Stimulated activated CD8-positive, alpha-beta memory T cell treated with anti-CD3 and anti-CD28 coated beads, Interleukin-7, amount 100 ng/mL, for 4 hours (primary cell): ENCODE results near the gene OPN4.

Experiments used
- DNase-seq, 2 donors: peaks; one replicate each; pipeline ENCODE4 v3.0.0-alpha.2; 2020; ENCODE audit warnings: low read depth in 2 of 2

Gene OPN4

DNA sequence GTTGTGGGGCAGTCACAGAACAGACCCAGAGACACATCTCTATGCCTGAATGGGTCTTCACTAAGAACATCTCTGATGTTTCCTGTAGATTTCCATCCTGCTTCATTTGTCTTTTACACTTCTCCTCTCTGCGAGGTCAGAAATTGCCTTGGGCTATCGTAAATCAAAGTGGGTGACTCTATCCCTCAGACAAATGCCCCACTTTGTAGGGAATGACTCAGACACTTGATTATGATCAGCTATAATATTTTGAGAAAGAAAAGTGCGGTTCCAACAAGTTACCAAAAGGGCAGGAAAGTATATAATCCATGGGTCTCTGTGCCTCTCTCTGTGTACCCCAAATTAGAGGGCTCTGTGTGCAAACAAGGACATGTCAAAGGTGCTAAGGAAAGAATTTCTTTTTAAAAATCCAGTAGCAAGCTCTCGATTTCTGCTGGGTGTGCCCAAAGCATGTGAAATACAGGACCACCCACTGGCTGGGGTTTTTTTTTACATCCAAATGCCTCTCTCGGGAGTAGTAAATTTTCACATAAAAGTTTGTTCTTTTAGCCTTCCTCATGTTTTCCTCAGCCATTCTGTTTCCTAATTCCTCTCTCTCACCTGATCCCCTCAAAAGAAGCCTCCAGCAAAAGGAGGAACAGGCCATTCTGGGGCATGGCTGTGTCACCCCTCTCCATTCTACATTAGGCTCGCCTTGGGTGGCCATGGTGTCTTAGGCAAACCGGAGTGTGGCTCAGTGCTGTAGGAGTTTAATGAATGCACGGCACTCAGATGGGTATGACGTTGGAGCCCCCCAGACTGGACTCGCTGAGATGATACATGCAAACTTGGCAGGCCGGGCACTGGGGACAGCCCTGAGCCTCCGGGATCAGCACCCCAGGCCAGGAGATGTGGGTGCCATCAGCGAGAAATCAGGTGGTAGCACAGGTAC lies 6.3 kb upstream of the OPN4 start:
- no peak for DNase-seq

DNA sequence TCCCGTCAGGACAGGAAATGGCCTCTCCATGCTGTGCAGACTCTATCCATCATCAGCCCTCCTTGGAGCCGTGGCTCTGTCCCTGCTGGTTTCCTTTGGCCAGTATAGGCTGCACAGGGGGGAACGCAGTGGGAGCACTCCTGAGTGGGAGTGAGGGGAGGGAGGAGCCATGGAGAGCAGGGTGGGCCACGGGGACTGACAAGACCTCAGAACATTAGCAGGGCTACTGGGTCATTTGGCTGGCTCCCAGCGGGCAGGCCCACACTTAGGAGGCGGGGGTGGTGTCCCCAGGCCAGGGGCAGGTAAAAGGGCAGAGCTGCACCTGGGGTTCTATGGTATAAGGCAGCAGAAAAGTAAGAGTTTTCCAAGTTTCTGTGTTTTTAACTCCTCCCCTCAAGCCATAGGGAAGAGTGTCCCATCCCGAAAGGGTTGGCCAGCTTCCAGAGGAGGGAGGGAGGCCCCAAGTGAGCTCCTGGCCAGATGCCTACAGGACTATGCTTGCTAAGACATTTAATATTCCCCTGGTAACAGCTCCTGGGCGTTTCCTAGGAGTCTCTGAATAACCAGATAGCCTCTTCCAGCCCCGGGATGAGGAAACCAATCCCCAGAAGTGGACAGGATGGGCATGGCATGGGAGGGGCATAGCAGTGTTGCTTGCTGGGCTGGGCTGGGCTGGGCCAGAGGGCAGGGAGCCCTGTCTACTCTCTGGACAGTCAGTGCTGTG lies 5.5 kb upstream of the OPN4 start:
- no peak for DNase-seq

DNA sequence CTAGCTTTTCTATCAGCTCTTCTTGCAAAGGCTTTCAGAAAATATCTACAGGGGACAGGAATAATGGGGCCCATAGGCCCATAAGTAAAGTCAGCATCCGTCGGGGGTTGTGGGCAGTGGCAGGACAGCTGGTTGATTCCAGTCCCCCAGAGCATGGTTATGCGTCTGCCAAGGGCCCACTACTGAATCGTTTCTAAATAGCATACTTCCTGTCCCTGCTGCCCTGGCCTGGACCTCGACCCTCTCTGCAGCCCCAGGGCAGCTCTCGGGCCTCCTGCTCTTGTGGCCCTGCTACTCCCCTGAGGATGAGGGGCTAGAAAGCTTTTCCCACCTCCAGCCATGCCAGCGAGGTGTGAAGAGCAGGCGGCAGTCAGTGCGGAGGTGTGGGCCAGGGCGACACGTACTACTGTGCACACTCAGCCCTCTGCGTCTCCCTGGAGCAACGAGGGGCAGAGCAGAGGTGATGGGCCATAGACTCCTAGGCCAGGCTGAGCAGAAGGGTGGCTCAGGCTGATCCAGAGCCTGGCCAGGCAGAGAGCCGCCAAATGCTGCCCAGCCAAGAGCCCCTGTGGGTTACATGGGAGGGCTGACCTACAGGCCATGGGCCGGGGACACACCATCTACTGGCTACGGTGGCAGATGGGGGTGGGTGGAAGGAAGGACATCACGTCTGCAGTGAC lies 4.7 kb upstream of the OPN4 start:
- DNase-seq: no peak

DNA sequence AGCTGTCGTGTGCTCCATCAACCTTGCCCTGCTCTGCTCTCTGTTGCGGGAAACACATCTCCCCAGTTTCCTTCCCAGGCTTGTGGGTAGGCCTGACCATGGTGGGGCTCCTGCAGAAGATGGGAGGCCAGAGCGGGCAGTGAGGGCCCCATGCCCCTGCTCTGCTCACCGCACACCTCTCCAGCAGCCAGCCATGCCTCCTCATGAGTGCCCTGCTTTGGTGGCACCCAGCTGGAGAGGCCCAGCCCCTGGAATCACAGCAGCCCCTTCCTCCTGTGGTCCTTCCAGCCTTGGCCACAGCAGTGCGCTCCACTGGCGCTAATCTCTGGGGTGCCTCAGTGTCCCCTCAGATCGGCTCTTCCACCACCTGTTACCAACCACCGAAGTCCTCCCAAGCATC lies 4.2 kb upstream of the OPN4 start:
- no peak for DNase-seq

DNA sequence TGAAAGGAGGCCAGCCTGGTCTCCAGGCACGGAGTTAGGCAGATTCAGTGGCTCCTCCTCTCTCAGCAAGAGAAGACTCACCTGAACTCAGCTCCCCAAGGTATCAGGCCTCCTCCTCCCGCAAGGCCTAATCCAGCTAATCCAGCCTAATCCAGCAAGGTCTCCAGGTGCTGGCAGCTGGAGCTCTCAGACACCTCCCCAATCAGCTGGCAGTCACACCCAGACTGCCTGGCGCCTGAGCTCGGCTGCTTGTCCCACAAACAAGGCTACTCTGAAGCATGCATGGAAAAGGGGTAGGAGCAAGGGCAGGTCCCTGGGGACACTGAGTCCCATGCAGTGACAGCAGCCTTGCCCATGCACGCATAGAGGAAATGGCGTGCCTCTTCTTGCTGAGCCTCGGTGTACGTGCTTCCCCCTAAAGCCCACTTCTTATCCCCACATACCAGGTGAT lies 3.3 kb upstream of the OPN4 start:
- no peak for DNase-seq

DNA sequence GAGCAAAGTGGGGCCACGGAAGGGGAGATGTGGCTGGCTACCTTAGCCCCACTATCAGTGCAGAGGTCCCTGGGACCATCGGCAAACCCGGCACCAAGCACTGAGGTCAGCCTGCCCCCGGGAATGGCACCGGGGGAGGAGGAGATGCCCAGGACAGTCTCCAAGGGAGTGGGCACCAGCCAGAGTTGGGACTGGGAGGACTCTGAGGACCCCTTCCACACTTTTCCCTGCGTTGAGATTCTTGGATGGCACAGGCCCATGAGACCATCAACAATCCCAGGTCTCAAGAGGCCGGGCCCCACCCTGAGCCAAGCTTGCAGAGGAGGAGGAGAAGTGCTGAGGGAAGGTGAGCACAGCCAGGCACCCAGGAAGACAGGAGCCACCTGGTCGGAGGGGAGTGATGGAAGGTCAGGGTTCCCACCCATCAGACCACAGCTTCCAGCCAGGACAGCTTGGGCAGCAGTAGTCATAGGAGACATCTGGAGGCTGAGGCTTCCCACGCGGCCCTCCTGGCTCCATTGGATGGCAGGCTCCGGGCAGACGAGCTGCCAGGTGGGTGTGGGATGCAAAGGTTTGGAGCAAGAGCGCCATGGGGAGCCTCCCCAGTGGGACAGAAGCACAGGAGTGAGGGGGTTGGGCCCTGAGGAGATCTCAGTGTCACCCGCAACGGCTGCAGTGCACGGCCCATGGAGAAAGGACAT lies 2.6 kb upstream of the OPN4 start:
- no peak for DNase-seq

DNA sequence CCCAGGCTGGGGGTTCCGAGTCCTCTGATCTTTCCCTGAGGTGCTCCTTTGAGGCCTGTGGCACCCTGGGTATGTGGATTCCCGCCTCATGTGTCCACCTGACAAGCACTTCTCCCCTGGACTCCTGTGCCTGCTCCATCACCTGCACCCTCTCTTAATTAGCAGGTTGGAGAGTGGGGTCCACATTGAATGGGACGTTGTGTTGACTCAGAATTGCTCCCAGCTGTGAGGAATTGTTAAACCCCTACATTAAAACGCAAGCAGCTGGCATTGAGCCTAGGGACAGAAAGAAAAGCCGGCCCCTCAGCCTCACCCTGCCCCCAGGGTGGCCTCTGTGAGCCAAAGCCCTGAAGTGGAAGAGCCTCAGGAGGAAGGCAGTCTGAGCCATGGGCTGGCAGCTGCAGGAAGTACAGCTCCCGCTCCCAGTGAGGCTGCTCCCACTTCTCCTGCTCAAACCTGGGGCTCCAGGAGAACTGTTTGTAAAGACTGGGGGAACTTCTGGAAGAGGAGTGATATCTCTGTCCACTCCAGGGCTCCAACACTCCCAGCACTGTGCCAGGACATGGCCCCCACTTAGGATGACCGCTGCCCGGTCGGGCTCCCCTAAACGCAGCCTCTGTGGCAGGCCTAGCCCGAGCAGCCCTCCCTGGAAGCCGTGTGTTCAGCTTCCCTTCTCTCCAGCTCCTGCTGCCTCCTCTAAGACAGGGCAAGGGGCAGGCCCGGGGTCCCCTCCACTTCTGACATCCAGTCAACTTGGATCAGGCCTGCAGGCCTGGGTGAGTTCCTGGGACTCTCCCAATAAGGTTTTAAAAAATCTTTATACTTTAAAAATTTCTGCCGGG lies 1.8 kb upstream of the OPN4 start:
- DNase-seq: no peak

DNA sequence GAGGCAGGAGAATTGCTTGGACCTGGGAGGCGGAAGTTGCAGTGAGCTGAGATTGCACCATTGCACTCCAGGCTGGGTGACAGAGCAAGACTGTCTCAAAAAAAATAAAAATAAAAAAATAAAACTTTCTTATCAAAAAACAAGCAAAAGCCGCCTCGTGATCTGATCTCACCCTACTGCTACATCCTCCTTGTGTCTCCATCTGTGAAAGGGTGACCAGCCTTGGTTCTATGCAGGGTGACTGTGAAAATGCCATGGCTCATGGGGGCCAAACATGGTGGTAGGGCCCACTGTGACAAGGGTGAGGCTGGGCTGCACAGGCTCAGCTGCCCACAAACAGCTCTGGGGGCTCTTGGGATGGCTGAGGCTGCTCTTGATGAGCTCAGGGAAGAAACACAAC lies 968 bp upstream of the OPN4 start:
- DNase-seq: no peak

DNA sequence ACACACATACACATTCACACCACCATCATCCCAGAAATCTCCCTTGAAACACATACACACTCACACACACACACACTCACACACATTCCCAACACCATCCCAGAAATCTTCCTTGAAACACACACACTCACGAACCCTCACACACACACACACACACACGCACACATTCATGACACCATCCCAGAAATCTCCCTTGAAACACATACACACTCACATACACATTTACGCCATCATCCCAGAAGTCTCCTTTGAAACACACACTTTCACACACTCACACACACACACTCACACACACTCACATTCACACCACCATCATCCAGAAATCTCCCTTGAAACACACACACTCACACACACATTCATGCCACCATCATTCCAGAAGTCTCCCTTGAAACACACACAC lies 360 bp upstream of the OPN4 start:
- no peak for DNase-seq

DNA sequence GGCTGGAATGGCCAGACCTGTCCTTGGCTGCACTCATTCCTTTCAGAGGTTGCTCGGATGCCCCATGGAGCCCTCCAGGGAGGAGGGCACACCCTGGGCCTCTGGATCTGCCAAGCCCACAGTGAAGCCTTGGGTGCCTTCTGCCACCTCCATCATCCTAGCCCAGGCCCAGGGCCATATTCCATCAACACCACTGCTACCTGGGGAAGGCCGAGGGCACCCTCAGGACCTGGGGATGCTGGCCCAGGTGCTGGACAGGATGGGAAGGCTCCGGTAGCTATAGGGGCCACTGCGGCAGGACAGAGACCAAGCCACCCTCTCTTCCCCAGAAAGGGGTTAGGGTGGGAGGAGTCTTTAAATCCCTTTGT lies 810 bp downstream of the OPN4 start:
- DNase-seq: no peak

DNA sequence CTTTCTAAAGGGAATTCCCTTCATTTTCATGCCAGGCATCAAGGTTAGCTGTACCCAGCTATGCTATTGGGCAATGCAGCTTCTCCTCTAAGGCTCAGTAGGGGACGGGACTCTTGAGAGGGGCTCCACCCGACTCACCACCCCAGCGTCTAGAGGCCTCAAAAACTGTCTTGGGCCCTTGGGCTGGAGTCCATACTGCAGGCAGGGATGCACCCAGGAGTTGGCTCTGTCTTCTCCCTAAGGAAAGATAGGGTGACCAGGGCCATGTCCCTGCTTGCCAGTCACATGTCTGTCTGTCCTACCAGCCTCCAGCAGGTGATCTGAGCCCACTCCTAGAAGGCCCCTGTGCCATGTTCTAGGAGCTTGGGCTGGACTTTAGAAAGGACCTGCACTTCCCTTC lies 1.2 kb downstream of the OPN4 start:
- no peak for DNase-seq

DNA sequence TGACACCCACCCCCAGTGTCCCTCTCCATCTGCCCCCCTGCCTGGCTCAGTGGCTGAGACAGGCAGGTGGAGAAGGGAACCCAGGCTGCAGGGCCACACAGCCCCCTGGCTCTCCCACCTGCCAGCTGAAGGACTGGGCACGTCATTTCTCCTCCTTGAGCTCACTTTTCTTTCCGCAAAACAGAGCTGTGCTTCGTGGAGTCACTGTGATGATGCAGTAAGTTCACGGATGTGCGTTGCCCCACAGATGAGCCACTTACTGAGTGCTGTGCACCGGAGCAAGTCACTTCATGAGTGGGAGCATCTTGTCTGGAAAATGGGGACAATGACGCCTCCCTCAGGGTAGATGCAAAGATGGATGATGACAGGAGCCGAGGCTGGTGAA lies 2.7 kb downstream of the OPN4 start:
- no peak for DNase-seq

DNA sequence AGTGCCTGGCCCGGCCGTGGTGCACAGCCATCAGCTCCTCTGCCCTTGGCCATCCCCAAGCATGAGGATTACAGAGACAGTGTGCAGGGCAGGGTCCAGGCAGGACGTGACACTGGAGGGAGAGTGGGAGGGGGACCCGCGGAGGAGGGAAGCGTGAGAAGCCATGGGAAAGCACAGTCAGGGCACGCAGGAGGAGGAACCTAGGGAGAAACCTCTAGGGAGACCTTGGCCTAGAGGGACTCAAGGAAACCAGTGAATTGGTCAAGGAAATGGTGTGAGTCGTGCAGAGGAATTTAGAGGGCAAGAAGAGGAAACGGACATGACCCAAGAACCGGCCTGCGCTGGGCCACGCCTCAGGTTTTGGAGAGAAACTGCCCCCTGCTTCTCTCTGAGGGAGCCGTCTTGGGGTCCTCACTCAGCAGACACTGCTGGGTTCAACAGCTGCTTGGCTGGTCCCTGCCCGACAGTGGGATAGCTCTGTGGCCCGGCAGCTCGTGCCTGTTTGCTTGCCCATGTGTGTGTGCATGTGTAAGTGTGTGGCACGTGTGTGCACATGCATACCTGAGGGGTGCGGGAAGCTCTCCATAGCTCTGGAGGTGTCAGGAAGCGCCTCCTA lies 3.2 kb downstream of the OPN4 start:
- no peak for DNase-seq

DNA sequence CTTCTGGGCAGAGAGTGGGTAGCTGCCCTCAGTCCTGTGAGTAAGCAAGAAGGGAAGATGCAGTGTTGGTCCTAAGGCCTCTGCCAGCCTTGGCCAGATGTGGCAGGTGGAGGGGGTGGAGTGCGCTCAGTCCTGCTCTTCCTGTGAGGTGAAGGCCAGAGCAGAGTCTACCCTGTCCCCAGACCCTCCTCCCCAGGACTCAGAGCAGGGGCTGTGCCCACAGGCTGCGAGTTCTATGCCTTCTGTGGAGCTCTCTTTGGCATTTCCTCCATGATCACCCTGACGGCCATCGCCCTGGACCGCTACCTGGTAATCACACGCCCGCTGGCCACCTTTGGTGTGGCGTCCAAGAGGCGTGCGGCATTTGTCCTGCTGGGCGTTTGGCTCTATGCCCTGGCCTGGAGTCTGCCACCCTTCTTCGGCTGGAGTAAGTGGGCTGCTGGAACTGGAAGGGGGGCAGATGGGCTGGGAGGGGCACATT lies 4.0 kb downstream of the OPN4 start:
- no peak for DNase-seq

DNA sequence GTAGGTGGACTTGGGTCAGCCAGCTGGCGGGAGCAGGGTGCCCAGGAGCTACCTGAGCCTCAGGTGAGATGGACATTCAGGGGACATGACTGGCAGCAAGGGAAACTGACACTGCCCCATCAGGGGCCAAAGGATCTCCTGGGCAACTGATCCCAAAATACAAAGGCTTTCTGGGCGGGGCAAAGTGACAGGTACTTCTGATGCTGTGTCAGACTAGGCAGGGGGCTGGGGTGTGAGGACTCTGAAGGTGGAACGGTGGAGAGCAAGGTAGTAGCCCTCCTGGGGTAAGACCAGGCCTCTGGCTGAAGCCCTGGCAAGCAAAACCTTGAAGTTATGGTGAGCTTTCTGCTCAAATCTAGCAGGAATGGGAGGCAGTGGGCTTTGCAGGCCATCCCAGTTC lies 4.4 kb downstream of the OPN4 start:
- DNase-seq: no peak

DNA sequence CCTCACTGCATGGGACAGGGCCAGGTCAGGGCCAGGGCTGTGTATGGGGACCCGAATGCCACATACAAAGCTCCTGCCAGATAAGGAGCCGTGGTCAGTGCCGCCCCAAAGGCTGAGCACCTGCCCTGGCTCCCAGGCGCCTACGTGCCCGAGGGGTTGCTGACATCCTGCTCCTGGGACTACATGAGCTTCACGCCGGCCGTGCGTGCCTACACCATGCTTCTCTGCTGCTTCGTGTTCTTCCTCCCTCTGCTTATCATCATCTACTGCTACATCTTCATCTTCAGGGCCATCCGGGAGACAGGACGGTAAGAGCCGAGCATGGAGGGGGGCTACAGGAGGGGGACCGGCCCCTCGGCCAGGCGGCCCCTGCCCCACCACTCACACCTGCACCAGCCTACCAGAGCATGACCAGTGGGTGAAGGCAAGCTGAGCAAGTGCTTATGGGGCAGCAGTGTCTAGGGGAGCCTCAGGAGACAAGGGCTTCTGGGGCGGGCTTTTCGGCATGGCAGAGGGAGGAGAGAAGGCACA lies 4.9 kb downstream of the OPN4 start:
- no peak for DNase-seq

DNA sequence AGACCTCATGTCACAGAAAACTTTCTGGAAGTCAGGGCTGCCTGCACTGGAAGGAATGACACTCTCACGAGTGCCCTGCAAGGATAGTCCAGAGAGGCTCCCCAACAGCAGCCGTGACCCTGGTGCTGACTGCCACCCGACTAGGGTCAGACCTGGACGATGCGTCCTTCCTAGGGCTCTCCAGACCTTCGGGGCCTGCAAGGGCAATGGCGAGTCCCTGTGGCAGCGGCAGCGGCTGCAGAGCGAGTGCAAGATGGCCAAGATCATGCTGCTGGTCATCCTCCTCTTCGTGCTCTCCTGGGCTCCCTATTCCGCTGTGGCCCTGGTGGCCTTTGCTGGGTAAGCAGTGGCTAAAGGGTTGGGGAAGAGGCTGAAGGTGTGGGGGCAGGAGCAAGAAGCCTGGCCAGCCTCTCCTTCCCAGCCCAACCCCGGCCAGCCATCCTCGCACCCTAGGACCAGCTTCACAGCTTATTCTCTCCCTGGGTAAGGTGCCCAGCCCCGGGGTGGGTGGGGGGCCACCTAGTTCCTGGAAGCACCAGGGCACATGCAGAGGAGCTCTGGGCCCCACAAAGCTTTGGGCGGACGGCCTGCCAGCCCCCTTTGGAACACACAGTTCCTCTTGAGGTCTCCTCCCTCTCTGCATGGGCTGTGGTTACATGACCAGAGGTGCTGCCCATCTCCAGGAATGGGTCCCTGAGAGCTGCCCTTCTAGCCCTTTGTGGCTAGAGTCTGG lies 5.5 kb downstream of the OPN4 start:
- DNase-seq: no peak

DNA sequence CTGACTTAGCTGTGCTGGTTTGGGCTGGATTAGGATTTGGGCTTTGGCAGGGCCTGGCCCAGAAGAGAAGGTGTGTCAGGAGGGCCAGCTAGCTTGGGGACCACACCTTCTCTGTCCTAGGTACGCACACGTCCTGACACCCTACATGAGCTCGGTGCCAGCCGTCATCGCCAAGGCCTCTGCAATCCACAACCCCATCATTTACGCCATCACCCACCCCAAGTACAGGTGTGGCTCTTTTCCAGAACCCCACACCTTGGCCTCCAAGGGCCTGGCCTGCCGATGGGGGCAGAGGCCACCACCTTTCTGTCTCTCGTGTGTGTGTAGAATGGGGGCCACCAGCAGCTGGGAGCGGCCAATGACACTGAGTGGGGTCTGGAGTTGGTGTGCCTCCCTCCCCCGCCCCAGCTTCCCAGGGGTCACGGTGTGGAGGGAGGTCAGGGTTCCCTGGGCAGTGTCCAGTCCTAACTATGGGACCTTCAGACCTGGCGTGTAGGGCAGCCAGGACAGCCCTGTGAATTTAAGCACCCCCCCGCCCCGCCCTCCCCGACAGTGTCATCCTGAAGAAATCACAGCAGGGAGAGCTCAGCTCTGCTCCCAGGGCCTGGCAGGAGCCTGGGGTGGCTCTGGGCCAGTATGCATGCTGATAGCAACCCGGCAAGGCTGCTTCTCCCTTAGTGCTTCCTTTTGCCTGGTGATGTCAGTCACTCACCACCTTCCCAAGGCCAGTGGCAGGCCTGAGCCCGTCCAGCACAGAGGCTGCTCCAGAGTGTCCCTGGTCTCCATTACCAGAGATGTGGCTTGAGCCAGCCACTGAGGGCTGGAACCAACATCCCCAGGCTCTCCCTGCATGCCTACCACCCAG lies 7.0 kb downstream of the OPN4 start:
- DNase-seq: no peak
